B cell (primary cell): ENCODE results near the gene RNASE13. TPM values are rescaled to one million over a fixed set of nuclear protein-coding genes. Genes with fewer than 3 reads are reported as not detected.

ENCODE experiments used
- ATAC-seq: fragments of 200-7000 bp; cut with Tn5 transposase; one replicate; pipeline ENCODE4 v1.10.0; 2021; ENCODE audit warnings: low read depth, mild to moderate bottlenecking, moderate number of reproducible peaks, moderate library complexity
- CTCF ChIA-PET: fragments of 350-600 bp; sonication (Branson Sonifier 250); formaldehyde crosslinking; loops from one replicate; lab custom pipeline; 2021; ENCODE audit warnings: antibody characterized with exemption, inconsistent platforms; lab: Charles Lee
- POLR2A ChIA-PET: fragments of 350-600 bp; sonication (Branson Sonifier 250); formaldehyde crosslinking; loops from one replicate; lab custom pipeline; 2021; ENCODE audit warnings: antibody characterized with exemption; lab: Charles Lee
- DNase-seq: peaks from one replicate; pipeline ENCODE4 v3.0.0; 2013
- H2AFZ ChIP-seq: 2 replicates; pipeline ENCODE4 v1.6.1; 2012; ENCODE audit warnings: mild to moderate bottlenecking, low read depth, low read length; ENCODE audit not compliant: insufficient read depth, poor library complexity, severe bottlenecking
- H3K27ac ChIP-seq, 2 donors: 1 replicate in 1 of 2; 2 replicates in 1 of 2; pipeline ENCODE4 v1.5.1; 2012 to 2013; ENCODE audit warnings: low read length in 2 of 2, mild to moderate bottlenecking in 2 of 2, moderate library complexity in 1 of 2
- H3K27me3 ChIP-seq, 4 experiments: fragments of 200-600 bp in 1 of 4; sonication (generic) in 1 of 4; replicated peaks in 1 of 4; 1 replicate in 2 of 4; 2 replicates in 2 of 4; pipeline versions ENCODE4 v1.6.1 to v1.7.0; 2013 to 2016; ENCODE audit warnings: low read length in 3 of 4, mild to moderate bottlenecking in 2 of 4, mixed read lengths in 1 of 4, moderate library complexity in 1 of 4; ENCODE audit not compliant: insufficient read depth in 4 of 4, control insufficient read depth in 3 of 4; ENCODE audit errors: control extremely low read depth in 1 of 4
- H3K36me3 ChIP-seq, 2 experiments: replicated peaks in 1 of 2; 1 replicate in 1 of 2; 2 replicates in 1 of 2; pipeline versions ENCODE4 v1.6.1 to v1.7.1; 2013; ENCODE audit warnings: low read length in 1 of 2; ENCODE audit not compliant: insufficient read depth in 2 of 2, control insufficient read depth in 1 of 2; ENCODE audit errors: control extremely low read depth in 1 of 2, extremely low read depth in 1 of 2
- H3K4me1 ChIP-seq, 2 donors: fragments of 200-600 bp in 1 of 2; sonication (generic) in 1 of 2; 1 replicate in 1 of 2; 2 replicates in 1 of 2; pipeline versions ENCODE4 v1.5.1 to v1.6.1; 2013 to 2017; ENCODE audit warnings: low read length in 2 of 2; ENCODE audit not compliant: control insufficient read depth in 2 of 2, insufficient read depth in 2 of 2
- H3K4me2 ChIP-seq: replicated peaks from 2 replicates; pipeline ENCODE3; 2012; ENCODE audit warnings: mild to moderate bottlenecking, low read depth, low read length; ENCODE audit not compliant: poor library complexity, severe bottlenecking
- H3K4me3 ChIP-seq, 5 experiments: fragments of 200-600 bp in 1 of 5; sonication (generic) in 1 of 5; 1 replicate in 3 of 5; 2 replicates in 2 of 5; pipeline versions ENCODE4 v1.5.1 to v1.7.0; 2011 to 2016; ENCODE audit warnings: low read length in 4 of 5, mild to moderate bottlenecking in 4 of 5, low read depth in 2 of 5, control low read depth in 1 of 5, moderate library complexity in 1 of 5; ENCODE audit not compliant: insufficient read depth in 1 of 5; ENCODE audit errors: control extremely low read depth in 1 of 5, extremely low read depth in 1 of 5
- H3K79me2 ChIP-seq: fragments of 200-600 bp; sonication (generic); one replicate; pipeline ENCODE4 v1.6.0; 2016; ENCODE audit warnings: low read length; ENCODE audit not compliant: control insufficient read depth, insufficient read depth
- H3K9ac ChIP-seq: fragments of 200-600 bp; sonication (generic); 2 replicates; pipeline ENCODE4 v1.6.1; 2017; ENCODE audit warnings: mild to moderate bottlenecking, low read length, moderate library complexity
- H3K9me3 ChIP-seq, 3 donors: one replicate each; pipeline versions ENCODE4 v1.6.1 to v1.7.1; 2013; ENCODE audit warnings: low read length in 2 of 3; ENCODE audit not compliant: control insufficient read depth in 2 of 3, insufficient read depth in 1 of 3; ENCODE audit errors: control extremely low read depth in 1 of 3
- H4K20me1 ChIP-seq: 2 replicates; pipeline ENCODE4 v1.6.0; 2012; ENCODE audit warnings: mild to moderate bottlenecking, low read length; ENCODE audit not compliant: insufficient read depth, control insufficient read depth, poor library complexity, severe bottlenecking
- H3K27ac Mint-ChIP-seq: one replicate; pipeline ENCODE4 v1.8.0; 2021; ENCODE audit warnings: mixed read lengths
- H3K27me3 Mint-ChIP-seq: one replicate; pipeline ENCODE4 v1.8.0; 2021; ENCODE audit warnings: mixed read lengths
- H3K4me1 Mint-ChIP-seq: one replicate; pipeline ENCODE4 v1.8.0; 2021; ENCODE audit warnings: mixed read lengths
- H3K4me3 Mint-ChIP-seq: one replicate; pipeline ENCODE4 v1.8.0; 2021; ENCODE audit warnings: mixed read lengths
- H3K9me3 Mint-ChIP-seq: one replicate; pipeline ENCODE4 v1.8.0; 2022; ENCODE audit warnings: mixed read lengths; ENCODE audit not compliant: insufficient read depth
- CTCF ChIP-seq: fragments of 200-600 bp; IDR thresholded peaks from one replicate; pipeline ENCODE4 v1.8.0; 2022; ENCODE audit warnings: antibody characterized with exemption, mild to moderate bottlenecking
- EZH2 ChIP-seq: IDR thresholded peaks from 2 replicates; pipeline ENCODE4 v1.6.1; 2012; ENCODE audit warnings: borderline replicate concordance, low read depth, mild to moderate bottlenecking, moderate library complexity, low read length; ENCODE audit not compliant: insufficient read depth, poor library complexity, severe bottlenecking
- WGBS: methylation state at CpG from one replicate; pipeline ENCODE4 v1.1.5; 2013; ENCODE audit warnings: missing lambda C conversion rate; ENCODE audit not compliant: insufficient coverage; 5-methylcytosine and 5-hydroxymethylcytosine counted together
- intact Hi-C: fragments of 100-400 bp; cut with micrococcal nuclease; formaldehyde crosslinking; loops from one replicate; pipeline ENCODE4 v1.10.0; 2022
- polyA minus RNA-seq: library from RNA; depleted of rRNA, polyadenylated mRNA; stranded (reverse); fragments of >200 nt; gene quantifications from 2 replicates; pipeline ENCODE4 v1.2.3, GENCODE V29; 2012
- polyA plus RNA-seq: library from polyadenylated mRNA; depleted of rRNA; stranded (reverse); fragments of >200 nt; gene quantifications from 2 replicates; pipeline ENCODE4 v1.2.3, GENCODE V29; 2012
- total RNA-seq, 2 donors: library from RNA; stranded (reverse); fragments of 120-200 nt in 1 of 2; gene quantifications; 1 replicate in 1 of 2; 2 replicates in 1 of 2; pipeline versions ENCODE4 v1.2.3 to v1.2.4, GENCODE V29; 2013 to 2022

Gene RNASE13, protein sequence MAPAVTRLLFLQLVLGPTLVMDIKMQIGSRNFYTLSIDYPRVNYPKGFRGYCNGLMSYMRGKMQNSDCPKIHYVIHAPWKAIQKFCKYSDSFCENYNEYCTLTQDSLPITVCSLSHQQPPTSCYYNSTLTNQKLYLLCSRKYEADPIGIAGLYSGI
- total RNA-seq (not detected in 2 replicates), polyA plus RNA-seq (not detected in 2 replicates), polyA minus RNA-seq (not detected in 2 replicates)
- total RNA-seq (2013), result not detected

- Histone ChIP-seq H3K4me2 (no peak within 1 kb of the TSS), H3K9me3 (no peaks in the 10 kb centered on the region), H4K20me1 (no peaks in the 10 kb centered on the region), H3K27me3 (peaks cover 0 to 15% (median 0%) of the 10 kb centered on the region in 4 experiments), H3K27ac (no peak within 1 kb of the TSS), H3K79me2 (no peaks in the 10 kb centered on the region), H3K9ac (no peak within 1 kb of the TSS), H3K36me3 (no peaks in the 10 kb centered on the region), H3K4me1 (no peaks in the 10 kb centered on the region), H2AFZ (no peak within 1 kb of the TSS), H3K4me3 (no peak within 1 kb of the TSS)
- 76% methylated on average over 4 of the region's 5 CpGs for WGBS
- TF ChIP-seq EZH2 (no peak), CTCF (no peak)
- H3K4me3 Mint-ChIP-seq, result no peak within 1 kb of the TSS
- H3K4me1 Mint-ChIP-seq, result no peaks in the 10 kb centered on the region
- DNase-seq (no peak), ATAC-seq (no peak)
- H3K27me3 Mint-ChIP-seq, result peaks cover 29% of the 10 kb centered on the region
- CTCF ChIA-PET, result interaction anchor here (0.6 to 6.9 kb wide), 4 partner anchors 15 to 38 kb away, joined by 3 to 87 read pairs (median 4); no protein-coding TSS in a partner anchor
- H3K9me3 Mint-ChIP-seq, result no peaks in the 10 kb centered on the region
- no peak within 1 kb of the TSS for H3K27ac Mint-ChIP-seq
- POLR2A ChIA-PET, result no interaction called here
- intact Hi-C loops, result no loop called here
Observed at GRCh38 chr14:21034707-21035106, at the start of gene RNASE13. Gene RNASE13 (minus strand): TSS chr14:21034807. CDS start chr14:21034288, 519 bp downstream.

DNA sequence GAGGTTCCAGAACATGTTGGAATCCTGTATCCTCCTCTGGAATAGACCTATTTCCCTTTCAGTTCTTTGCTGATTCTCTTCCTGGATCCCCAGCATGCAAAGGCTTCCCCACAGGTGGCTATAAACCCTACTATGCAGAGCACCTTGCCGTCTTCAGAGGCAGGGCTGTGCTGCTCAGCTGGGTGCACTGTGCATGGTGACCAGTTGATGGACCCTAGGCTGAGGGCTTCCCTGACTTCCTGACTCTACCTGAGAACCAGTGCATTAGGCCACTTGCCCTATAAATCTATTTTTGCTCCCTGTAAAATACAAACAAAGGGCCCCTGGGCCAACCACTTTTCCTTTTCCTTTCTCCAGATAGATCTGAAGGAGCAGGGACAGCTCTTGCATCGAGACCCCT is 49.8 kb upstream of the RNASE13 start:
- no peak overlapping the region for H2AFZ ChIP-seq
- H3K36me3 ChIP-seq, result no peaks in the 10 kb centered on the region
- ATAC-seq (no peak), DNase-seq (no peak)
- intact Hi-C loops, result no loop called here
- no peaks in the 10 kb centered on the region for H3K9me3 Mint-ChIP-seq
- H3K27me3 Mint-ChIP-seq, result peaks cover 5% of the 10 kb centered on the region
- peaks cover 13% of the 10 kb centered on the region for H3K4me1 Mint-ChIP-seq
- H3K4me2 ChIP-seq, result no peak overlapping the region
- H3K4me1 ChIP-seq, result peaks cover 11 to 14% of the 10 kb centered on the region in 2 donors
- ChIA-PET POLR2A (no interaction called here), CTCF (interaction anchor here (1.0 to 7.8 kb wide), 4 partner anchors 9 to 18 kb away, joined by 3 to 73 read pairs (median 5); partner anchors contain the start of gene ARHGEF40)
- H3K79me2 ChIP-seq, result no peaks in the 10 kb centered on the region
- no peaks in the 10 kb centered on the region for H4K20me1 ChIP-seq
- 78% methylated on average over 2 of the region's 2 CpGs for WGBS
- H3K9me3 ChIP-seq, result peaks cover 0 to 3% (median 0%) of the 10 kb centered on the region in 3 donors
- no peak overlapping the region for H3K27ac Mint-ChIP-seq
- no peak for TF ChIP-seq CTCF
- TF ChIP-seq EZH2, result no peak
- no peak overlapping the region for H3K4me3 ChIP-seq
- H3K27ac ChIP-seq, result no peak overlapping the region
- no peak overlapping the region for H3K9ac ChIP-seq
- H3K27me3 ChIP-seq, result no peaks in the 10 kb centered on the region
- H3K4me3 Mint-ChIP-seq, result no peak overlapping the region
